A549 (cell line): ENCODE data around the gene SLIT3. TPM values are rescaled to one million over a fixed set of nuclear protein-coding genes. Genes with fewer than 3 reads are reported as not detected.

Experiments used
- ATAC-seq, 2 experiments: fragments of 200-7000 bp in 1 of 2; fragments of >200 bp in 1 of 2; cut with Nextera tagmentation in 1 of 2; cut with Tn5 transposase in 1 of 2; 3 replicates each; pipeline versions ENCODE4 v1.8.0 to v1.9.1; 2018 to 2020; ENCODE audit warnings: mild to moderate bottlenecking in 1 of 2, moderate library complexity in 1 of 2
- CTCF ChIA-PET: fragments of 300-600 bp; sonication (Branson Sonifier 250); formaldehyde crosslinking; extraction: SDS; loops from one replicate; lab custom pipeline; 2021; ENCODE audit warnings: antibody characterized with exemption, inconsistent platforms; lab: Yijun Ruan, JAX
- POLR2A ChIA-PET: fragments of 350-600 bp; formaldehyde crosslinking; extraction: SDS; loops from one replicate; lab custom pipeline; 2021; ENCODE audit warnings: antibody characterized with exemption, inconsistent platforms; lab: Yijun Ruan, JAX
- DNase-seq, 2 experiments: peaks; one replicate each; pipeline versions ENCODE4 v3.0.0 to v3.0.0-alpha.2; 2011 to 2016; ENCODE audit warnings: low read depth in 1 of 2, low spot score in 1 of 2
- FAIRE-seq: peaks from 2 replicates; lab custom pipeline; 2011; peaks lifted over from hg19 to GRCh38; lab: Jason Lieb, UNC
- H3K27ac ChIP-seq, 2 experiments: fragments of >200 bp; sonication (Bioruptor Twin); formaldehyde crosslinking; 3 replicates each; pipeline ENCODE4 v1.5.1; 2016 to 2017
- H3K4me1 ChIP-seq: fragments of >200 bp; sonication (Bioruptor Twin); formaldehyde crosslinking; 3 replicates; pipeline ENCODE4 v1.6.1; 2016
- H3K4me2 ChIP-seq: fragments of >200 bp; sonication (Bioruptor Twin); formaldehyde crosslinking; 3 replicates; pipeline ENCODE4 v1.6.1; 2016
- H3K4me3 ChIP-seq: fragments of >200 bp; sonication (Bioruptor Twin); formaldehyde crosslinking; 3 replicates; pipeline ENCODE4 v1.5.1; 2016
- H3K9me3 ChIP-seq: fragments of >200 bp; sonication (Bioruptor Twin); formaldehyde crosslinking; 3 replicates; pipeline ENCODE4 v1.6.1; 2016
- BHLHE40 ChIP-seq: IDR thresholded peaks from 2 replicates; pipeline ENCODE4 v1.6.1; 2012; ENCODE audit warnings: low read depth, low read length, inconsistent platforms
- CBX2 ChIP-seq: fragments of 200-600 bp; sonication (generic); IDR thresholded peaks from 2 replicates; pipeline ENCODE4 v1.6.1; 2016; ENCODE audit warnings: low read depth, mild to moderate bottlenecking, borderline replicate concordance
- EHMT2 ChIP-seq: fragments of 200-600 bp; sonication (generic); IDR thresholded peaks from 2 replicates; pipeline ENCODE4 v1.6.1; 2016; ENCODE audit warnings: antibody characterized with exemption, low read depth, mild to moderate bottlenecking, moderate library complexity
- FOSB ChIP-seq: fragments of 250-450 bp; sonication (Bioruptor Pico); IDR thresholded peaks from 2 replicates; pipeline ENCODE4 v1.5.0; 2020; ENCODE audit warnings: mild to moderate bottlenecking, moderate library complexity
- FOSL2 ChIP-seq, 2 experiments: fragments of 450-650 bp in 1 of 2; fragments of >200 bp in 1 of 2; sonication (Bioruptor Twin) in 1 of 2; formaldehyde crosslinking; IDR thresholded peaks; 2 replicates each; pipeline versions ENCODE4 v1.5.0 to v1.6.1; 2016 to 2020; ENCODE audit warnings: mild to moderate bottlenecking in 1 of 2, moderate library complexity in 1 of 2
- FOXS1 ChIP-seq: fragments of 250-450 bp; sonication (Bioruptor Pico); IDR thresholded peaks from 2 replicates; pipeline ENCODE4 v1.5.0; 2020; ENCODE audit warnings: mild to moderate bottlenecking, moderate library complexity
- HES2 ChIP-seq: fragments of >200 bp; sonication (Bioruptor Twin); formaldehyde crosslinking; IDR thresholded peaks from 2 replicates; pipeline ENCODE4 v1.6.1; 2016
- HOXB5 ChIP-seq: fragments of 250-450 bp; sonication (Bioruptor Pico); IDR thresholded peaks from 2 replicates; pipeline ENCODE4 v1.5.0; 2020; ENCODE audit warnings: mild to moderate bottlenecking, moderate library complexity
- JUNB ChIP-seq: fragments of >200 bp; sonication (Bioruptor Twin); formaldehyde crosslinking; IDR thresholded peaks from 2 replicates; pipeline ENCODE4 v1.6.1; 2016
- KDM5A ChIP-seq: fragments of 200-600 bp; sonication (generic); IDR thresholded peaks from 2 replicates; pipeline ENCODE4 v1.6.1; 2016; ENCODE audit warnings: antibody characterized with exemption, mild to moderate bottlenecking
- MAX ChIP-seq: IDR thresholded peaks from 2 replicates; pipeline ENCODE4 v1.6.1; 2012
- NPAS2 ChIP-seq: fragments of 250-450 bp; sonication (Bioruptor Pico); IDR thresholded peaks from 2 replicates; pipeline ENCODE4 v1.8.0; 2022; ENCODE audit warnings: mild to moderate bottlenecking, moderate library complexity, borderline replicate concordance
- POLR2A ChIP-seq: IDR thresholded peaks from 2 replicates; pipeline ENCODE4 v1.6.1; 2012; ENCODE audit warnings: mild to moderate bottlenecking, low read length
- REST ChIP-seq: fragments of 200-600 bp; sonication (generic); IDR thresholded peaks from 2 replicates; pipeline ENCODE4 v1.6.1; 2016; ENCODE audit warnings: antibody characterized with exemption, mild to moderate bottlenecking, moderate library complexity
- SREBF2 ChIP-seq: fragments of 450-650 bp; IDR thresholded peaks from 2 replicates; pipeline ENCODE4 v1.6.1; 2014; ENCODE audit warnings: mild to moderate bottlenecking, moderate library complexity
- TFCP2L1 ChIP-seq: fragments of 250-450 bp; sonication (Bioruptor Pico); IDR thresholded peaks from 2 replicates; pipeline ENCODE4 v1.5.0; 2021; ENCODE audit warnings: mild to moderate bottlenecking
- ZC3H11A ChIP-seq: fragments of 450-650 bp; IDR thresholded peaks from 2 replicates; pipeline ENCODE4 v1.6.1; 2014; ENCODE audit warnings: antibody characterized with exemption, mild to moderate bottlenecking
- ZFP36 ChIP-seq: fragments of 450-650 bp; IDR thresholded peaks from 2 replicates; pipeline ENCODE4 v1.6.1; 2014; ENCODE audit warnings: borderline replicate concordance; ENCODE audit not compliant: partially characterized antibody
- ZNF302 ChIP-seq: fragments of 250-450 bp; sonication (Bioruptor Pico); IDR thresholded peaks from 2 replicates; pipeline ENCODE4 v1.9.0; 2021; ENCODE audit warnings: inconsistent platforms, mild to moderate bottlenecking, moderate library complexity
- ZSCAN20 ChIP-seq: fragments of 250-450 bp; sonication (Bioruptor Pico); IDR thresholded peaks from 2 replicates; pipeline ENCODE4 v1.8.0; 2022; ENCODE audit warnings: mild to moderate bottlenecking, moderate library complexity
- WGBS: methylation state at CpG from one replicate; pipeline ENCODE4 v1.1.6; 2017; ENCODE audit errors: missing lambda C conversion rate; 5-methylcytosine and 5-hydroxymethylcytosine counted together
- polyA plus RNA-seq, 4 experiments: library from polyadenylated mRNA; depleted of rRNA in 3 of 4; stranded (reverse); fragments of >200 nt; fragmentation: RNase III in 1 of 4; extraction: RNeasy Plus Mini Kit Qiagen cat#74134 plus additional on column Dnase treatment in 1 of 4; gene quantifications; 2 replicates in 3 of 4; 3 replicates in 1 of 4; pipeline ENCODE4 v1.2.3, GENCODE V29; 2011 to 2017
- TF ChIP-seq, protein P1 (sequence below): fragments of >200 bp; sonication (Bioruptor Twin); formaldehyde crosslinking; IDR thresholded peaks from 3 replicates; pipeline ENCODE4 v1.6.1; 2016
- TF ChIP-seq, protein P2 (sequence below): fragments of 250-450 bp; sonication (Bioruptor Pico); IDR thresholded peaks from 2 replicates; pipeline ENCODE4 v1.5.0; 2021; ENCODE audit warnings: mild to moderate bottlenecking, moderate library complexity, borderline replicate concordance
- TF ChIP-seq, protein P3 (sequence below): fragments of 250-450 bp; sonication (Bioruptor Pico); IDR thresholded peaks from 2 replicates; pipeline ENCODE4 v1.5.0; 2020; ENCODE audit warnings: low read depth, mild to moderate bottlenecking, moderate library complexity

Gene SLIT3
- polyA plus RNA-seq, 2 of the 4 experiments (the other 2 are of a cell fraction): 12.7 to 22.9 TPM

- DNase-seq: no peak
- no peak overlapping the region for H3K4me2 ChIP-seq
- H3K9me3 ChIP-seq: no peaks in the 10 kb centered on the region
- H3K4me3 ChIP-seq: no peak overlapping the region
- ChIA-PET POLR2A (no interaction called here), CTCF (interaction anchor here (1.2 to 1.9 kb wide), 2 partner anchors 20 to 209 kb away, joined by 3 to 13 read pairs; no protein-coding TSS in a partner anchor)
- H3K27ac ChIP-seq: 0 out of 6 replicates have a peak overlapping the region, but pooled peaks of 1 of the 2 experiments have one; percentile 20
- peaks cover 15% of the 10 kb centered on the region for H3K4me1 ChIP-seq
- ATAC-seq: no peak
- FAIRE-seq: no peak
- 92% methylated on average over 6 of the region's 6 CpGs for WGBS
- no peak for TF ChIP-seq BHLHE40
- TF ChIP-seq, protein P1, sequence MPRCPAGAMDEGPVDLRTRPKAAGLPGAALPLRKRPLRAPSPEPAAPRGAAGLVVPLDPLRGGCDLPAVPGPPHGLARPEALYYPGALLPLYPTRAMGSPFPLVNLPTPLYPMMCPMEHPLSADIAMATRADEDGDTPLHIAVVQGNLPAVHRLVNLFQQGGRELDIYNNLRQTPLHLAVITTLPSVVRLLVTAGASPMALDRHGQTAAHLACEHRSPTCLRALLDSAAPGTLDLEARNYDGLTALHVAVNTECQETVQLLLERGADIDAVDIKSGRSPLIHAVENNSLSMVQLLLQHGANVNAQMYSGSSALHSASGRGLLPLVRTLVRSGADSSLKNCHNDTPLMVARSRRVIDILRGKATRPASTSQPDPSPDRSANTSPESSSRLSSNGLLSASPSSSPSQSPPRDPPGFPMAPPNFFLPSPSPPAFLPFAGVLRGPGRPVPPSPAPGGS: no peak
- no peak for TF ChIP-seq NPAS2 (CRISPR knock-in tag)
- TF ChIP-seq CBX2: no peak
- TF ChIP-seq POLR2A: no peak
- no peak for TF ChIP-seq ZC3H11A
Measured at GRCh38 chr5:169196059-169196458, 104.9 kb downstream of the SLIT3 start.

DNA sequence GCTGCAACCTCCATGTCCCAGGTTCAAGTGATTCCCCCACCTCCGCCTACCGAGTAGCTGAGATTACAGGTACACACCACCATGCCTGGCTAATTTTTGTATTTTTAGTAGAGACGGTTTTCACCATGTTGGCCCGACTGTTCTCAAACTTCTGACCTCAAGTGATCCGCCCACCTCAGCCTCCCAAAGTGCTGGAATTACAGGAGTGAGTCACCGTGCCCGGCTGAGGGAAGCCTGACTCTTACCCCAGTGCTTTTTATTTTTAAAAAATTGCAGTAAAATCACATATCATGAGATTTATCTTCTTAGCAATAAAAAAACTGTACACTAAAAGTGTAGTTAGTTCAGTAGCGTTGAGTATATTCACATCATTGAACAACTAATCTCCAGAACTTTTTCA lies 105.3 kb downstream of the SLIT3 start:
- DNase-seq (no peak), ATAC-seq (0 out of 6 replicates have a peak, but pooled peaks of 1 of the 2 experiments have one; percentile 28), FAIRE-seq (no peak)
- Histone ChIP-seq H3K4me2 (no peak overlapping the region), H3K27ac (peak overlapping the region in 1 of 2 experiments; percentile 20; a peak in 2 of 6 replicates), H3K9me3 (no peaks in the 10 kb centered on the region), H3K4me1 (peaks cover 18% of the 10 kb centered on the region), H3K4me3 (no peak overlapping the region)
- 70% methylated on average over 8 of the region's 8 CpGs for WGBS
- TF ChIP-seq HES2 (no peak), KDM5A (no peak), JUNB (no peak), ZSCAN20 (CRISPR knock-in tag) (no peak), EHMT2 (no peak), MAX (no peak), ZFP36 (no peak)
- TF ChIP-seq, protein P2, sequence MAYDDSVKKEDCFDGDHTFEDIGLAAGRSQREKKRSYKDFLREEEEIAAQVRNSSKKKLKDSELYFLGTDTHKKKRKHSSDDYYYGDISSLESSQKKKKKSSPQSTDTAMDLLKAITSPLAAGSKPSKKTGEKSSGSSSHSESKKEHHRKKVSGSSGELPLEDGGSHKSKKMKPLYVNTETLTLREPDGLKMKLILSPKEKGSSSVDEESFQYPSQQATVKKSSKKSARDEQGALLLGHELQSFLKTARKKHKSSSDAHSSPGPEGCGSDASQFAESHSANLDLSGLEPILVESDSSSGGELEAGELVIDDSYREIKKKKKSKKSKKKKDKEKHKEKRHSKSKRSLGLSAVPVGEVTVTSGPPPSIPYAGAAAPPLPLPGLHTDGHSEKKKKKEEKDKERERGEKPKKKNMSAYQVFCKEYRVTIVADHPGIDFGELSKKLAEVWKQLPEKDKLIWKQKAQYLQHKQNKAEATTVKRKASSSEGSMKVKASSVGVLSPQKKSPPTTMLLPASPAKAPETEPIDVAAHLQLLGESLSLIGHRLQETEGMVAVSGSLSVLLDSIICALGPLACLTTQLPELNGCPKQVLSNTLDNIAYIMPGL (CRISPR knock-in tag): no peak
- ChIA-PET POLR2A (no interaction called here), CTCF (no interaction called here)

GRCh38 chr5:169192536-169192935 lies 108.4 kb downstream of the SLIT3 start:
- FAIRE-seq (no peak), ATAC-seq (no peak), DNase-seq (no peak)
- POLR2A ChIA-PET: no interaction called here
- Histone ChIP-seq H3K9me3 (no peaks in the 10 kb centered on the region), H3K4me1 (peaks cover 18% of the 10 kb centered on the region), H3K4me3 (no peak overlapping the region), H3K27ac (no peak overlapping the region), H3K4me2 (no peak overlapping the region)
- 62% methylated on average over 3 of the region's 3 CpGs for whole genome bisulfite sequencing
- TF ChIP-seq TFCP2L1 (CRISPR knock-in tag) (no peak), REST (no peak), SREBF2 (no peak), FOSB (CRISPR knock-in tag) (no peak), ZFP36 (no peak), NPAS2 (CRISPR knock-in tag) (no peak), ZNF302 (no peak), HOXB5 (CRISPR knock-in tag) (no peak), FOSL2 (IDR thresholded peaks at IDR 0.05) (no peak), FOSL2 (CRISPR knock-in tag; IDR thresholded peaks at IDR 0.05) (no peak), EHMT2 (no peak), FOXS1 (CRISPR knock-in tag) (no peak)
- TF ChIP-seq, protein P3, sequence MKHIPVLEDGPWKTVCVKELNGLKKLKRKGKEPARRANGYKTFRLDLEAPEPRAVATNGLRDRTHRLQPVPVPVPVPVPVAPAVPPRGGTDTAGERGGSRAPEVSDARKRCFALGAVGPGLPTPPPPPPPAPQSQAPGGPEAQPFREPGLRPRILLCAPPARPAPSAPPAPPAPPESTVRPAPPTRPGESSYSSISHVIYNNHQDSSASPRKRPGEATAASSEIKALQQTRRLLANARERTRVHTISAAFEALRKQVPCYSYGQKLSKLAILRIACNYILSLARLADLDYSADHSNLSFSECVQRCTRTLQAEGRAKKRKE (CRISPR knock-in tag): no peak
- CTCF ChIA-PET: interaction anchor here (0.5 to 0.6 kb wide), 2 partner anchors 12 to 136 kb away, joined by 3 read pairs; no protein-coding TSS in a partner anchor
